ENCODE results near the gene TCFL5. TPM values are rescaled to one million over a fixed set of nuclear protein-coding genes. Genes with fewer than 3 reads are reported as not detected.

The TCFL5 gene
- total and polyA plus RNA-seq, 2 donors (not counting 3 experiments of a cell fraction or from before 2014, with no cell fraction given), result 4.4 to 11.1 TPM

- Histone ChIP-seq H3K4me1 (ENCODE audit: control insufficient read depth, extremely low read depth, insufficient read depth, low read length) (peaks cover 6% of the 10 kb centered on the region), H3K4me3 (replicated peaks in 1 of 3; ENCODE audit: insufficient read depth in 1 of 3, low read depth in 1 of 3, low read length in 3 of 3) (no peak overlapping the region), H3K79me2 (ENCODE audit: control insufficient read depth, insufficient read depth, low read length) (no peaks in the 10 kb centered on the region), H3K27me3 (ENCODE audit: control insufficient read depth in 2 of 2, insufficient read depth in 2 of 2, low read length in 2 of 2) (peaks cover 12 to 28% of the 10 kb centered on the region in 2 experiments), H3K4me2 (ENCODE audit: insufficient read depth, low read length) (no peak overlapping the region), H3K9ac (replicated peaks; ENCODE audit: extremely low read depth, insufficient read depth, low read length) (no peak overlapping the region), H3K9me1 (replicated peaks; ENCODE audit: control insufficient read depth, extremely low read depth, insufficient read depth, low read length) (no peaks in the 10 kb centered on the region), H3K36me3 (ENCODE audit: control insufficient read depth in 2 of 2, extremely low read depth in 1 of 2, insufficient read depth in 2 of 2, low read length in 2 of 2) (peaks cover 9 to 32% of the 10 kb centered on the region in 2 experiments), H4K20me1 (replicated peaks; ENCODE audit: control insufficient read depth, extremely low read depth, insufficient read depth, low read length) (no peaks in the 10 kb centered on the region), H2AFZ (ENCODE audit: low read depth, low read length) (no peak overlapping the region), H3K27ac (ENCODE audit: insufficient read depth, low read depth, low read length) (no peak overlapping the region), H3K9me3 (replicated peaks; ENCODE audit: control insufficient read depth, insufficient read depth, low read length) (no peaks in the 10 kb centered on the region)
- no peak for TF ChIP-seq FOS (IDR thresholded peaks at IDR 0.05; ENCODE audit: borderline replicate concordance, insufficient read depth, low read length)
- TF ChIP-seq GATA2 (IDR thresholded peaks at IDR 0.05; ENCODE audit: insufficient read depth, insufficient read length, low read depth, low read length), result no peak
- no peak for TF ChIP-seq MYC (IDR thresholded peaks at IDR 0.05; ENCODE audit: low read depth, low read length)
- TF ChIP-seq POLR2A (IDR thresholded peaks at IDR 0.05; ENCODE audit: low read depth, low read length), result no peak
- TF ChIP-seq EZH2 (IDR thresholded peaks at IDR 0.05; ENCODE audit: borderline replicate concordance, low read depth, low read length, severe bottlenecking), result no peak
- TF ChIP-seq MAX (IDR thresholded peaks at IDR 0.05; ENCODE audit: insufficient read depth, insufficient read length), result no peak
- TF ChIP-seq CTCF (IDR thresholded peaks at IDR 0.05; ENCODE audit: extremely low read depth in 1 of 2, insufficient read depth in 1 of 2, low read depth in 1 of 2, low read length in 2 of 2), result no peak
- TF ChIP-seq POLR2AphosphoS5 (IDR thresholded peaks at IDR 0.05; ENCODE audit: insufficient read depth, low read depth, low read length), result no peak
- TF ChIP-seq JUN (IDR thresholded peaks at IDR 0.05; ENCODE audit: borderline replicate concordance, insufficient read depth, insufficient read length, low read depth), result no peak
- FAIRE-seq (no peak), DNase-seq (ENCODE audit: low read depth, low spot score) (no peak)
- ChIA-PET CTCF (no interaction called here), POLR2A (no interaction called here)
- intact Hi-C loops (cut with micrococcal nuclease), result no loop called here
- BruUV-seq (replicated peaks), result TSS peak; percentile 73
- dilution Hi-C loops (cut with MboI; ENCODE audit: extremely low pct_ligation_motif_present, low sequenced_read_pairs), result no loop called here
Observed at GRCh38 chr20:62813588-62813987, 48.0 kb downstream of the TCFL5 start.

Data from endothelial cell of umbilical vein (primary cell).